Measurements from ENCODE around the gene ZNF200.
"Not testable (repeated sequence)": the region's sequence is repeated elsewhere in the genome, so short reads cannot be mapped to it uniquely, and the experiment has no call there.

Gene ZNF200

GRCh38 chr16:3192476-3193019 is 42.4 kb downstream of the ZNF200 start:
- no peak overlapping the region for H3K9ac ChIP-seq (ENCODE audit: low read length)
- no peaks in the 10 kb centered on the region for H3K9me3 ChIP-seq (ENCODE audit: control insufficient read depth, low read length)
- H3K36me3 ChIP-seq (ENCODE audit: control insufficient read depth, insufficient read depth, low read length): no peaks in the 10 kb centered on the region
- H3K4me3 ChIP-seq (ENCODE audit: low read length): no peak overlapping the region
- H3K27me3 ChIP-seq (ENCODE audit: control insufficient read depth, insufficient read depth, low read length): peaks cover 88% of the 10 kb centered on the region
- peaks cover 19% of the 10 kb centered on the region for H3K4me1 ChIP-seq (ENCODE audit: control insufficient read depth, insufficient read depth, low read length)

- H3K27me3 ChIP-seq (ENCODE audit: control insufficient read depth, insufficient read depth, low read length): peaks cover 98% of the 10 kb centered on the region
- no peaks in the 10 kb centered on the region for H3K9me3 ChIP-seq (ENCODE audit: control insufficient read depth, low read length)
- no peak overlapping the region for H3K9ac ChIP-seq (ENCODE audit: low read length)
- H3K4me3 ChIP-seq (ENCODE audit: low read length): no peak overlapping the region
- peaks cover 19% of the 10 kb centered on the region for H3K4me1 ChIP-seq (ENCODE audit: control insufficient read depth, insufficient read depth, low read length)
- no peaks in the 10 kb centered on the region for H3K36me3 ChIP-seq (ENCODE audit: control insufficient read depth, insufficient read depth, low read length)
Observed at GRCh38 chr16:3190949-3191353, 44.0 kb downstream of the ZNF200 start.

- H3K4me1 ChIP-seq (ENCODE audit: control insufficient read depth, insufficient read depth, low read length): peaks cover 19% of the 10 kb centered on the region
- H3K9me3 ChIP-seq (ENCODE audit: control insufficient read depth, low read length): no peaks in the 10 kb centered on the region
- no peak overlapping the region for H3K4me3 ChIP-seq (ENCODE audit: low read length)
- H3K9ac ChIP-seq (ENCODE audit: low read length): no peak overlapping the region
- no peaks in the 10 kb centered on the region for H3K36me3 ChIP-seq (ENCODE audit: control insufficient read depth, insufficient read depth, low read length)
- H3K27me3 ChIP-seq (ENCODE audit: control insufficient read depth, insufficient read depth, low read length): peaks cover 92% of the 10 kb centered on the region
Observed at GRCh38 chr16:3189869-3190268, 45.1 kb downstream of the ZNF200 start.

- no peaks in the 10 kb centered on the region for H3K9me3 ChIP-seq (ENCODE audit: control insufficient read depth, low read length)
- H3K9ac ChIP-seq (ENCODE audit: low read length): no peak overlapping the region
- H3K36me3 ChIP-seq (ENCODE audit: control insufficient read depth, insufficient read depth, low read length): no peaks in the 10 kb centered on the region
- no peak overlapping the region for H3K4me3 ChIP-seq (ENCODE audit: low read length)
- H3K27me3 ChIP-seq (ENCODE audit: control insufficient read depth, insufficient read depth, low read length): peaks cover 90% of the 10 kb centered on the region
- H3K4me1 ChIP-seq (ENCODE audit: control insufficient read depth, insufficient read depth, low read length): peaks cover 19% of the 10 kb centered on the region
Observed at GRCh38 chr16:3188925-3189825, 45.8 kb downstream of the ZNF200 start.

DNA sequence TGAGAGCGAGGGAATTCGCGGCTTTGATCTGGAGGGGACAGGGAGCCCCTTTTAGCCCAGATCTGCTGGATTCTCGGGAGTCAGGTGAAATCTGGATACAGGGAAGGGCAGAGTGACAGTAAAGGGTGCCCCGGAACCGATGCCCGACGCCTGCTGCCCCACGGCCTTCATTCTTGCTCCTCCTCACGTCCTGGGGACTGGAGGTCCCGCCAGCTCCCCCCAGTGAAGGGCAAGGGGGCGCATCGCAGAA is 46.4 kb downstream of the ZNF200 start:
- no peak overlapping the region for H3K4me3 ChIP-seq (ENCODE audit: low read length)
- H3K9me3 ChIP-seq (ENCODE audit: control insufficient read depth, low read length): no peaks in the 10 kb centered on the region
- peaks cover 21% of the 10 kb centered on the region for H3K4me1 ChIP-seq (ENCODE audit: control insufficient read depth, insufficient read depth, low read length)
- no peaks in the 10 kb centered on the region for H3K36me3 ChIP-seq (ENCODE audit: control insufficient read depth, insufficient read depth, low read length)
- no peak overlapping the region for H3K9ac ChIP-seq (ENCODE audit: low read length)
- H3K27me3 ChIP-seq (ENCODE audit: control insufficient read depth, insufficient read depth, low read length): peaks cover 90% of the 10 kb centered on the region

- Histone ChIP-seq H3K9me3 (ENCODE audit: control insufficient read depth, low read length) (no peaks in the 10 kb centered on the region), H3K27me3 (ENCODE audit: control insufficient read depth, insufficient read depth, low read length) (peaks cover 90% of the 10 kb centered on the region), H3K4me3 (ENCODE audit: low read length) (no peak within 1 kb of the TSS), H3K36me3 (ENCODE audit: control insufficient read depth, insufficient read depth, low read length) (no peaks in the 10 kb centered on the region), H3K4me1 (ENCODE audit: control insufficient read depth, insufficient read depth, low read length) (peaks cover 26% of the 10 kb centered on the region), H3K9ac (ENCODE audit: low read length) (no peak within 1 kb of the TSS)
Observed at GRCh38 chr16:3187798-3188674, 46.9 kb downstream of the ZNF200 start, which contains the start of gene OR1F1. OR1F1 (plus strand) TSS chr16:3188204.

DNA sequence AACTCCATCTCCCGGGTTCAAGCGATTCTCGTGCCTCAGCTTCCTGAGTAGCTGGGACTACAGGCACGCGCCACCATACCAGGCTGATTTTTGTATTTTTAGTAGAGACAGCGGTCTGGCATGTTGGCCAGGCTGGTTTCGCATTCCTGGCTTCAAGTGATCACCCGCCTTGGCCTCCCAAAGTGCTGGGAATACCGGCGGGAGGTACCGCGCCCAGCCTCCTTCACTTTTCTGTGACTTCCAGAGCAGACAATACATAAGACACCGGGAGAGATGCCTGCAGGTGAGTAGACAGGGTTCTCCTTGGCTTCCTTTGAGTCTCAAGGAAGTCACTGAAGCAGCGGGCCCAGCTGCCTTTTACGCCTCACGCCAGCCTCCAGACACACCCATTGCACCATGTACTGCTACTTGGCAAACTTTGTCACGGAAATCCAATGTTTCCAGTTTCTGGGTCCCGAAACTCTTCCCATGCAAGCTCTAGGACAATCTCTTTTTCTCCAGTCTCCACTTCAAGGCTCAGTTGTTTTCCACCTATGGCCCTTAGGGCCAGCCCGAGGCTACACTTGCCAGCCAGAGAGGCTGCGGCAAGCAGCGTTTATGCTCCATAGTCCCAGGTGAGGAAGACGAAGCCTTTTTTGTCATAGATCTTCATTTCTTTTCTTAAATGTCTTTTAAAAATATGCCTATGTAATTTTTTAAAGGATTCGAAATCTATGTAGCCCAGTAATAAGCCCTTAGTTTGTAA is 47.8 kb downstream of the ZNF200 start:
- Histone ChIP-seq H3K9me3 (ENCODE audit: control insufficient read depth, low read length) (no peaks in the 10 kb centered on the region), H3K4me1 (ENCODE audit: control insufficient read depth, insufficient read depth, low read length) (peaks cover 33% of the 10 kb centered on the region), H3K4me3 (ENCODE audit: low read length) (no peak overlapping the region), H3K27me3 (ENCODE audit: control insufficient read depth, insufficient read depth, low read length) (peaks cover 90% of the 10 kb centered on the region), H3K36me3 (ENCODE audit: control insufficient read depth, insufficient read depth, low read length) (no peaks in the 10 kb centered on the region), H3K9ac (ENCODE audit: low read length) (no peak overlapping the region)

GRCh38 chr16:3183445-3184139 is 51.4 kb downstream of the ZNF200 start:
- Histone ChIP-seq H3K4me3 (ENCODE audit: low read length) (no peak overlapping the region), H3K27me3 (ENCODE audit: control insufficient read depth, insufficient read depth, low read length) (peaks cover 90% of the 10 kb centered on the region), H3K9me3 (ENCODE audit: control insufficient read depth, low read length) (no peaks in the 10 kb centered on the region)

GRCh38 chr16:3182608-3183444 is 52.1 kb downstream of the ZNF200 start:
- peaks cover 14% of the 10 kb centered on the region for H3K4me1 ChIP-seq (ENCODE audit: control insufficient read depth, insufficient read depth, low read length)
- no peaks in the 10 kb centered on the region for H3K9me3 ChIP-seq (ENCODE audit: control insufficient read depth, low read length)
- H3K27me3 ChIP-seq (ENCODE audit: control insufficient read depth, insufficient read depth, low read length): peaks cover 87% of the 10 kb centered on the region
- H3K36me3 ChIP-seq (ENCODE audit: control insufficient read depth, insufficient read depth, low read length): no peaks in the 10 kb centered on the region
- H3K9ac ChIP-seq (ENCODE audit: low read length): no peak overlapping the region
- no peak overlapping the region for H3K4me3 ChIP-seq (ENCODE audit: low read length)

More at GRCh38 chr16:3183445-3184139, 51.4 kb downstream of the ZNF200 start:
- H3K36me3 ChIP-seq (ENCODE audit: control insufficient read depth, insufficient read depth, low read length): no peaks in the 10 kb centered on the region
- H3K4me1 ChIP-seq (ENCODE audit: control insufficient read depth, insufficient read depth, low read length): peaks cover 19% of the 10 kb centered on the region
- H3K9ac ChIP-seq (ENCODE audit: low read length): no peak overlapping the region

DNA sequence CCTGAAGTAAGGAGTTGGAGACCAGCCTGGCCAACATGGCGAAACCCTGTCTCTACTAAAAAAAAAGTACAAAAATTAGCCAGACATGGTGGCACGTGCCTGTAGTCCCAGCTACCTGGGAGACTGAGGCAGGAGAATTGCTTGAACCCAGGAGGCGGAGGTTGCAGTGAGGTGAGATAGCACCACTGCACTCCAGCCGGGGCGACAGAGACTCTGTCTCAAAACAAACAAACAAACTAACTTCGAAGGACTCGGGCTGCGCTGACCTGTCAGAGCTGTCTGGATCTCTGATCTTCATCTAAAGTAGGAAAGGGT is 52.7 kb downstream of the ZNF200 start:
- peaks cover 14% of the 10 kb centered on the region for H3K4me1 ChIP-seq (ENCODE audit: control insufficient read depth, insufficient read depth, low read length)
- H3K9ac ChIP-seq (ENCODE audit: low read length); H3K4me3 ChIP-seq (ENCODE audit: low read length); H3K9me3 ChIP-seq (ENCODE audit: control insufficient read depth, low read length); H3K36me3 ChIP-seq (ENCODE audit: control insufficient read depth, insufficient read depth, low read length): not testable (repeated sequence)
- H3K27me3 ChIP-seq (ENCODE audit: control insufficient read depth, insufficient read depth, low read length): peaks cover 81% of the 10 kb centered on the region

GRCh38 chr16:3180445-3180878 is 54.5 kb downstream of the ZNF200 start:
- H3K36me3 ChIP-seq (ENCODE audit: control insufficient read depth, insufficient read depth, low read length): no peaks in the 10 kb centered on the region
- H3K9ac ChIP-seq (ENCODE audit: low read length): no peak overlapping the region
- peaks cover 14% of the 10 kb centered on the region for H3K4me1 ChIP-seq (ENCODE audit: control insufficient read depth, insufficient read depth, low read length)
- no peak overlapping the region for H3K4me3 ChIP-seq (ENCODE audit: low read length)
- H3K27me3 ChIP-seq (ENCODE audit: control insufficient read depth, insufficient read depth, low read length): peaks cover 78% of the 10 kb centered on the region
- H3K9me3 ChIP-seq (ENCODE audit: control insufficient read depth, low read length): no peaks in the 10 kb centered on the region

Measured in mucosa of stomach (tissue), 1 donor.